BLaER1 (cell line): Measurements from ENCODE around the gene TULP1.
A peak's percentile ranks its signal among the peaks of the same experiment; 100 is the strongest.

Source experiments
- H3K27ac ChIP-seq: shearing (Covaris generic); formaldehyde crosslinking; 2 replicates; pipeline ENCODE4 v1.8.1; 2022
- H3K27me3 ChIP-seq: shearing (Covaris generic); formaldehyde crosslinking; 2 replicates; pipeline ENCODE4 v1.8.1; 2022
- H3K36me3 ChIP-seq: shearing (Covaris generic); formaldehyde crosslinking; 2 replicates; pipeline ENCODE4 v1.8.1; 2022
- H3K4me1 ChIP-seq: shearing (Covaris generic); formaldehyde crosslinking; 2 replicates; pipeline ENCODE4 v1.8.1; 2022
- H3K4me2 ChIP-seq: shearing (Covaris generic); formaldehyde crosslinking; 2 replicates; pipeline ENCODE4 v1.8.1; 2022
- H3K4me3 ChIP-seq: shearing (Covaris generic); formaldehyde crosslinking; 2 replicates; pipeline ENCODE4 v1.8.1; 2022
- H3K9ac ChIP-seq: shearing (Covaris generic); formaldehyde crosslinking; 2 replicates; pipeline ENCODE4 v1.8.1; 2022
- H3K9me3 ChIP-seq: shearing (Covaris generic); formaldehyde crosslinking; 2 replicates; pipeline ENCODE4 v1.8.1; 2022
- H4K20me1 ChIP-seq: shearing (Covaris generic); formaldehyde crosslinking; 2 replicates; pipeline ENCODE4 v1.8.1; 2022
- Cebpa-rat ChIP-seq: shearing (Covaris generic); IDR thresholded peaks from 2 replicates; pipeline ENCODE4 v1.8.1; 2022

TULP1 gene

DNA sequence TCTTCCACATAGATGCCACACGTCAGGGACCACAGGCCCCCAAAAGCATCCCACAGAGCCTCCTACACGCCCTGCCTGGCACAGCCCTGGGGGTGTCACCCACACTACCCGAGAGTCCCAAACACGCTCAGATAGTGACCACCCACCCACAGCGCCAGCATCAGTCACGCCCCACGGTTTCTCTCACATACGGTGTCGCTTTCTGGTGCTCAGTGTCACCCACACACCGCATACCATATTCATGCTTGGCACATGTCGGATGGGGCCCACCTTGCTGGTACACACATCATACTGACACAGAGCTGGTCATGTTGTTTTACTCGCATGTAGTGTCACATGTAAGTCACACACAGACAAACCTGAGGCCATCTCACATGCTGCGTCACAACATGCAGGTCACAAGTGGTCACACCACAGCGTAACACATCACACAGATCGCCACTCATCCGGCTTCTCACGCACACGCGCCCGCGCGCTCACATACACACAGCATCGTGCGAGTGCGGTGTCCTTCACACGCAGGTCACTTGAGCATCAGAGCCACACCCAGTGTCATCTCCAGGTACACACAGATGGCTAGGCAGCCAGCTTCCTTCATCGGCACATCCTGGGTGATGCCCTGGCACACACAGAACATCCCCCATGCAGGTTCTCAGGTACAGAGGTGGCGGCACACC lies 19.3 kb downstream of the TULP1 start:
- Histone ChIP-seq H3K27me3 (peaks cover 11% of the 10 kb centered on the region), H3K4me1 (peaks cover 84% of the 10 kb centered on the region), H3K27ac (no peak overlapping the region), H3K36me3 (no peaks in the 10 kb centered on the region), H3K4me2 (peak overlapping the region; percentile 93), H3K4me3 (no peak overlapping the region), H4K20me1 (peaks cover 47% of the 10 kb centered on the region), H3K9me3 (no peaks in the 10 kb centered on the region), H3K9ac (no peak overlapping the region)
- no peak for TF ChIP-seq Cebpa-rat

DNA sequence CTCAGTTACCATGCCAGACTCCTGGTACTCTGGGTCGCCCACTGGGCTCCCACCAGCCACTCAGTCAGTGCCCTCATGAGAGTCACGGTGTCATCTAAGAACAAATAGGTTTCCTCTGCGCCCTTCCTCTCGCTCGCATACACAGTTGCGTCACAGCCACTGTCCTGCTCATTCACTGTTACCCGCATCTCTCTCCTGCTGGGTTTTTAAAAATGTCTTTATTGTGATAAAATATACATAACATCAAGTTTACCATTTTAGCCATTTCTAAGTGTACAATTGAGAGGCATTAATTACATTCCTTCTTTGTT lies 19.8 kb downstream of the TULP1 start:
- no peak overlapping the region for H3K9ac ChIP-seq
- no peak overlapping the region for H3K27ac ChIP-seq

DNA sequence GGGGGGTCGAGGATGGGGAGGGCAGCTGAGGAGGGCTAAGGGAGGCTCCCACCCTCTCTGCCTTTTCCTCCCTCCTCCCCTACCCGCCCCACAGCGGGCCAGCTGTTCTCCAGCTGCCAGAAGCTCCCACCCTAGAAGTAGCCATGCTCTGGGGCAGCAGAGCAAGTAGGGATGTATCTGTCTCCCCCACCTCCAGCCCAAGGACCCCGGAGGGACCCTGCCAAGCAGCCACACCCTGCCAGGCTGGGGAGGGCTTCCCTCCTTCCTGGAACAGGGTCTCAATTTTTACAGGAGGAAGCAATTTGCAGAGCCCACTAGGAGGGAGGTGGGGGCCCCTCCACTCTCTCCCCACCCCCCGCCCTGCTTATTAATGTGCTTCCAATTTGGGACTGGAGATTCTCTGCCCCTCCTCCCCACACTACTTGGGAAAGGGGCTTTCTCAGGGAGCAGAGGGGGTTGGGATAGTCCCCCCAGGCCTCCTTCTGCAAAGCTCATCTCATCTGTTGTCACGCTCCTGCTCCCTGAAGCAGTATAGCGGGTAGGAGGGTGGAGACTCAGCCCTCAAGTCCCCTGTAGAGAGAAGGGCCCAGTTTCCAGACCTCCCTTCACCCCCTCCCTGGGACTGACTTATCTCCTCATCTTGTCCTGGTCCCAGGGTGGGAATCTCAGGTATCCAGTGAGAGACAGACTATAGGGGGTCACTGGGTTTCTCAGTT lies 20.3 kb downstream of the TULP1 start:
- no peak for TF ChIP-seq Cebpa-rat
- peak overlapping the region; percentile 93 for H3K4me2 ChIP-seq
- no peaks in the 10 kb centered on the region for H3K9me3 ChIP-seq
- no peak overlapping the region for H3K9ac ChIP-seq
- H3K4me3 ChIP-seq = no peak overlapping the region
- H3K27ac ChIP-seq = no peak overlapping the region
- H4K20me1 ChIP-seq = peaks cover 47% of the 10 kb centered on the region
- H3K4me1 ChIP-seq = peaks cover 84% of the 10 kb centered on the region
- no peaks in the 10 kb centered on the region for H3K36me3 ChIP-seq
- peaks cover under 1% of the 10 kb centered on the region; the same call in 1 of the 2 replicates for H3K27me3 ChIP-seq

More for the DNA sequence above, 19.8 kb downstream of the TULP1 start:
- TF ChIP-seq Cebpa-rat = no peak
- no peak overlapping the region for H3K4me3 ChIP-seq
- peaks cover 84% of the 10 kb centered on the region for H3K4me1 ChIP-seq
- no peaks in the 10 kb centered on the region for H3K9me3 ChIP-seq
- H4K20me1 ChIP-seq = peaks cover 47% of the 10 kb centered on the region
- H3K4me2 ChIP-seq = peak overlapping the region; percentile 93
- peaks cover 6% of the 10 kb centered on the region for H3K27me3 ChIP-seq
- no peaks in the 10 kb centered on the region for H3K36me3 ChIP-seq

DNA sequence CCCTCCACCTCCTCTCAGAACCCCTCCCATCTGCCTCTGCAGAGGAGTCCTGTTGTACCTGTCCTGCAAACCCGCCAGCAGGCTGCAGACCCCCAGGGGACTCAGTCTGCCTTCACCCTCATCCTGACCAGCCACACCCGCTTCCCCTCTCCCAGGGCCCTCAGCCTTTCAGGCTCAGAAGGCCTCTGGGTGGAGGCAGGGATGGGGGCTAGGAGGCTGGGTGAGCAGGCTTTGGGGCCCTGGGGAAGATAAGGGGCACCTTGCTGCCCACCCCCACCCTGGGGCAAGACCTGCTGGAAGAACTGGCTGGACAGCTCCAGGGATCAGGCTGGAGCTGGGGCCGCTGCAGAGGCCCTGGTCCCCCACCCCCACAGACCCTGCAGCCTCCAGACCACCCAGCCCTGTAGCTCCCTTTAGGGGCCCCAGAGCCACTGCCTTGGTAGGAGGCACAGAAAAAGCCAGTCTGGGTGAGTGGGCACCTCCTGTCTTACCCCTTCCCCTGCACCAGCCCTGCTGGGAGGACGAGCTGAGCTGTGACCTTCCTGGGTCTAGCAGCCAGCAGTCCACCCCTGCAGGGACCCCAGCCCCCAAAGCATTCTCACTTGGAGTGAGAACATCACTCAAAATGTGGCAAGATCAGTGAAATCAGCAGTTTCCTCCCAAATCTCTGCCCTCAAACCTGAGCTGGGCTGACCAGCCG lies 21.0 kb downstream of the TULP1 start:
- Histone ChIP-seq H3K27me3 (no peaks in the 10 kb centered on the region), H3K4me3 (no peak overlapping the region), H4K20me1 (peaks cover 47% of the 10 kb centered on the region), H3K4me1 (peaks cover 82% of the 10 kb centered on the region), H3K27ac (no peak overlapping the region; the same call in 1 of the 2 replicates), H3K9me3 (no peaks in the 10 kb centered on the region), H3K4me2 (peak overlapping the region; percentile 93), H3K36me3 (no peaks in the 10 kb centered on the region), H3K9ac (no peak overlapping the region)
- no peak for TF ChIP-seq Cebpa-rat

DNA sequence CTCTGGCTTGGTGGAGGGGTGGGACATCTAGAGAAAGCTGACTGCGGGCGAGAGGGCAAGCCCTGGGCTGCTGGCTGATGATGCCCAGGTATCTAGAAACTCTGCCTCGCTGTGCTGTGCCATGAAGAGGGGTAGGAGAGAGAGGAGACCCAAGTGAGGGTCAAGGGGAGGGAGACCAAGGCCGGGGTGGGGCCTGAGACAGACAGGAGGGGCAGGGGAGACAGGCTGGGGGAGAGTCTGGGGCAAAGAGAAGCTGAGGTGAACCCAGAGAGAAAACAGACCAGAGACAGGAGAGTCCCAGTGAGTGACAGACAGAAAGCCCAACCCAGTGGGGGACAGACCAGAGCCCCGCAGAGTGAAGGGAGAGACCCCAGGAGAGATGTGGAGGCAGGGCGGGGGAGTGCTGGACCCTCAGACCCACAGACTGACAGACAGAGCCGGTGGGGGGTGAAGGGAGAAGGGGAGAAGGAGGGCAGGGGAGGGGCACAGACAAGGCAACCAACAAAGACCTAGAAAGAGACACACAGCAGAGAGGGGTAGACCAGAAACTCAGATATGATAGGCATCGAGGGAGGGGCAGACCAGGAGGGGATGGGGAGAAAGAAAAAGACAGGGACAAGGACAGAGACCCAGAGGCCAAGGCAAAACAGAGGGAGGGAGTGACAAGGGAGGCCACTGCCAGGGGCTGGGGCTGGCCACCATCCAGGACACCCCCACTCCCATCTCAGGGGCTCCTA lies 21.7 kb downstream of the TULP1 start:
- H3K9me3 ChIP-seq = no peaks in the 10 kb centered on the region
- H3K36me3 ChIP-seq = no peaks in the 10 kb centered on the region
- TF ChIP-seq Cebpa-rat = no peak
- no peak overlapping the region for H3K27ac ChIP-seq
- no peaks in the 10 kb centered on the region for H3K27me3 ChIP-seq
- no peak overlapping the region for H3K4me3 ChIP-seq
- H3K4me1 ChIP-seq = peaks cover 78% of the 10 kb centered on the region
- peak overlapping the region; percentile 93 for H3K4me2 ChIP-seq
- peaks cover 47% of the 10 kb centered on the region for H4K20me1 ChIP-seq
- H3K9ac ChIP-seq = no peak overlapping the region

DNA sequence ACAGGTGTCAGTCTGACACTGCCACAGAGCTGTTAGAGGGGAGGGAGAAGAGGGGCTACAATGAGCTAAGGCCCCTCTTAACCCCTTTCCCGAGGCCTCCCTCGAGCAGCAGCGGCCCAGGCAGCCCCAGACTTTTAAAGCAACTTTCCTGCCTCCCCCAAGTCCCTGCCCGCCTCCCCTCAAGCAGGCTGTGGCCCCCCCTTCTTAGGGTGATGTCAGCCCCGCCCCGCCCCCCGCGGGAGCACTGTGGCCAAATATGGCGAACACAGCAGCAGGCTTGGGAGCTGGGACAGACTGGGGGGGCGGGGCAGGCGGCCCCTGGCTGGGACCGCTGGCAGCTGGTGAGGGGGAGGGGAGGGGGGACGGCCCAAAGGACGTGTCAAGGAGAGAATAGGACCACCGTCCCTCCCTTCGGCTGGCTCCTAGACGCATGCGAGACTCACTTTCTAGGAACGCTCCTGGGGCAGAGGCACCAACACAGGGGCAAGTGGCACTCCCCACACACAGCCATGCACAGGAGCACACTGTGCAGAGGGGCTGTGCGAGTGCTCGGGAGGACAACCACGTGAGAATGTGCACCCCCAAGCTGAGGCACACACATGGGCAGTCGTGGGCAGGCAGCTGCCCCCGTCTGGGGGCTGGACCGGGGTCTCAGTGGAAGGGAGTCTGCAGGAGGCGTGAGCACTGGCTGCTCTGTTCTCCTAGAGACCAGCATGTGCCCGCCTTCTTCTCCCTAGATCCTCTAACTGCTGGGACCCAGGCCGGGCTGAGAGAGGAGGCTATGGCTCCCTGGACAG lies 22.5 kb downstream of the TULP1 start:
- H3K9ac ChIP-seq = no peak overlapping the region
- peak overlapping the region; percentile 51 for H3K4me2 ChIP-seq

DNA sequence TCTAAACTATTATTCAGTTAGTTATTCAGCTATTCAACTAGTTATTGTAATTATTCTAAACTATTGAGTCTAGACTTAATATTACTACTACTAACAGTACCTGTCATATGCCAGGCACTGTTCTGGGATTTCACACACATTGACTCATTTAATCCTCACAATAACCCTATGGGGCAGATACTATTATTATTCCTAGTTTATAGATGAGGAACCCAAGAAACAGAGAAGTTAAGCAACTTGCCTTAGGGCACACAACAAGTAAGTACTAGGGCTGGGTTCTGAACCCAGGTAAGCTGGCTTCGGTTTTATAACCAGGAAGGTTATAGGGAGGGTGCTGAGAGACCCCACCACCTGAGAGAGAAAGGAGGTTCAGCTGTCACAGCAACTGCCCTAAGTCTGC lies 23.6 kb downstream of the TULP1 start:
- no peak overlapping the region for H3K4me2 ChIP-seq
- H3K9ac ChIP-seq = no peak overlapping the region
- H4K20me1 ChIP-seq = peaks cover 30% of the 10 kb centered on the region
- H3K27me3 ChIP-seq = no peaks in the 10 kb centered on the region
- peaks cover 58% of the 10 kb centered on the region for H3K4me1 ChIP-seq
- no peak overlapping the region for H3K4me3 ChIP-seq
- H3K36me3 ChIP-seq = no peaks in the 10 kb centered on the region
- no peak for TF ChIP-seq Cebpa-rat
- no peaks in the 10 kb centered on the region for H3K9me3 ChIP-seq
- H3K27ac ChIP-seq = no peak overlapping the region

More for the DNA sequence above, 22.5 kb downstream of the TULP1 start:
- Histone ChIP-seq H4K20me1 (peaks cover 41% of the 10 kb centered on the region), H3K27ac (no peak overlapping the region), H3K4me3 (no peak overlapping the region), H3K36me3 (no peaks in the 10 kb centered on the region), H3K27me3 (no peaks in the 10 kb centered on the region), H3K9me3 (no peaks in the 10 kb centered on the region), H3K4me1 (peaks cover 70% of the 10 kb centered on the region)
- TF ChIP-seq Cebpa-rat = no peak

DNA sequence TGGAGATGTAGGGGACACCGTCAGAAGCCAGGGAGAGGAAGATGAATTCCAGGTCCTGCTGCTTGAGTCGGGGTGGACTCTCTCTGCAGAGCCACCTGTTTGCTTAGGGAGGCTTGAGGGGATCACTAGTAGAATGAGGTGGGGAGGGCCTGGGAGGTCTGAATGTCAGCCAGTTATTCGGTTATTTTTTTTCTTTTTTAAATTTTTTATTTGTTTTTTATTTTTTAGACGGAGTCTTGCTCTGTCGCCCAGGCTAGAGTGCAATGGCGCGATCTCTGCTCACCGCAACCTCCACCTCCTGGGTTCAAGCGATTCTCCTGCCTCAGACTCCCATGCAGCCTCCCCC lies 24.2 kb downstream of the TULP1 start:
- peak overlapping the region; percentile 50 for H3K4me2 ChIP-seq
- H3K9ac ChIP-seq = no peak overlapping the region
- no peaks in the 10 kb centered on the region for H3K36me3 ChIP-seq
- TF ChIP-seq Cebpa-rat = no peak
- no peaks in the 10 kb centered on the region for H3K27me3 ChIP-seq
- no peaks in the 10 kb centered on the region for H3K9me3 ChIP-seq
- no peak overlapping the region; the same call in 1 of the 2 replicates for H3K27ac ChIP-seq
- peaks cover 53% of the 10 kb centered on the region for H3K4me1 ChIP-seq
- H3K4me3 ChIP-seq = no peak overlapping the region
- peaks cover 24% of the 10 kb centered on the region for H4K20me1 ChIP-seq
